ENCODE measurements around the gene SCN5A. TPM values are rescaled to one million over a fixed set of nuclear protein-coding genes. Genes with fewer than 3 reads are reported as not detected.

SCN5A gene
- total RNA-seq, 1 donor from 2014 or later, result 3.3 TPM

DNA sequence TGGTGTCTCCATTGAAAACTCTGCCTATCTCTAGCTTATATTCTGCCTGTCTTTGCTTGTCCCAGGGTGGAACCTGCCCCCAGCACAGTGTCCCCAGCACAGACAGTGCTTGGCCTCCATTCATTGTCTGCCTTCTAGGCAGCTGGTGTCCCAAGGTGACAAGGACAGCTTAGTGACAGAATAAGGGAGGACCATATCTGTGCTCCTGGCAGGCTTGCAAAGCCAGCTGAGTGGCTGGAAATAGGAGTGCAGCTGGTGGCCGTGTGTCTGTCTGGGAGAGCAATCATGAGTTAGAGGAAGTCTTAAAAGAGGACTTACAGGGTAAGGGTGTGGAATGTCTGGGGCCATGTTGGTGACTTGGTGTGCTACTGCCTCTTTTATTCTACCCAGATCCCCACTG is 33.4 kb downstream of the SCN5A start:
- Histone ChIP-seq H3K4me1 (ENCODE audit: insufficient read depth, low read length) (no peaks in the 10 kb centered on the region), H2AFZ (ENCODE audit: low read depth, low read length) (no peak overlapping the region), H3K9ac (ENCODE audit: low read length) (no peak overlapping the region), H3K4me2 (ENCODE audit: low read length) (no peak overlapping the region), H4K20me1 (ENCODE audit: insufficient read depth, low read length) (no peaks in the 10 kb centered on the region), H3K36me3 (ENCODE audit: insufficient read depth, low read length) (no peaks in the 10 kb centered on the region), H3K27me3 (ENCODE audit: insufficient read depth, low read length) (no peaks in the 10 kb centered on the region), H3K27ac (ENCODE audit: low read depth, low read length) (no peak overlapping the region), H3K9me3 (ENCODE audit: insufficient read depth, low read depth, low read length) (no peaks in the 10 kb centered on the region), H3K79me2 (ENCODE audit: insufficient read depth, low read length) (no peaks in the 10 kb centered on the region), H3K4me3 (ENCODE audit: insufficient read depth, low read depth, low read length) (no peak overlapping the region)
- H3K9me3 Mint-ChIP-seq (ENCODE audit: unreplicated experiment), result peaks cover 4% of the 10 kb centered on the region
- H3K4me1 Mint-ChIP-seq (ENCODE audit: low read depth, unreplicated experiment), result no peaks in the 10 kb centered on the region
- H3K27me3 Mint-ChIP-seq (ENCODE audit: low read depth, unreplicated experiment), result peaks cover 32% of the 10 kb centered on the region
- FAIRE-seq, result no peak
- no peak for DNase-seq (ENCODE audit: low read depth)
- TF ChIP-seq, protein P1, sequence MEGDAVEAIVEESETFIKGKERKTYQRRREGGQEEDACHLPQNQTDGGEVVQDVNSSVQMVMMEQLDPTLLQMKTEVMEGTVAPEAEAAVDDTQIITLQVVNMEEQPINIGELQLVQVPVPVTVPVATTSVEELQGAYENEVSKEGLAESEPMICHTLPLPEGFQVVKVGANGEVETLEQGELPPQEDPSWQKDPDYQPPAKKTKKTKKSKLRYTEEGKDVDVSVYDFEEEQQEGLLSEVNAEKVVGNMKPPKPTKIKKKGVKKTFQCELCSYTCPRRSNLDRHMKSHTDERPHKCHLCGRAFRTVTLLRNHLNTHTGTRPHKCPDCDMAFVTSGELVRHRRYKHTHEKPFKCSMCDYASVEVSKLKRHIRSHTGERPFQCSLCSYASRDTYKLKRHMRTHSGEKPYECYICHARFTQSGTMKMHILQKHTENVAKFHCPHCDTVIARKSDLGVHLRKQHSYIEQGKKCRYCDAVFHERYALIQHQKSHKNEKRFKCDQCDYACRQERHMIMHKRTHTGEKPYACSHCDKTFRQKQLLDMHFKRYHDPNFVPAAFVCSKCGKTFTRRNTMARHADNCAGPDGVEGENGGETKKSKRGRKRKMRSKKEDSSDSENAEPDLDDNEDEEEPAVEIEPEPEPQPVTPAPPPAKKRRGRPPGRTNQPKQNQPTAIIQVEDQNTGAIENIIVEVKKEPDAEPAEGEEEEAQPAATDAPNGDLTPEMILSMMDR (IDR thresholded peaks at IDR 0.05; ENCODE audit: insufficient read depth, low read depth, low read length), result no peak
- TF ChIP-seq EZH2 (IDR thresholded peaks at IDR 0.05; ENCODE audit: insufficient read depth, low read length), result no peak
- H3K4me3 Mint-ChIP-seq (ENCODE audit: unreplicated experiment), result no peak overlapping the region
- H3K36me3 Mint-ChIP-seq (ENCODE audit: low read depth, unreplicated experiment), result peaks cover 3% of the 10 kb centered on the region
- H3K27ac Mint-ChIP-seq (ENCODE audit: unreplicated experiment), result no peak overlapping the region

DNA sequence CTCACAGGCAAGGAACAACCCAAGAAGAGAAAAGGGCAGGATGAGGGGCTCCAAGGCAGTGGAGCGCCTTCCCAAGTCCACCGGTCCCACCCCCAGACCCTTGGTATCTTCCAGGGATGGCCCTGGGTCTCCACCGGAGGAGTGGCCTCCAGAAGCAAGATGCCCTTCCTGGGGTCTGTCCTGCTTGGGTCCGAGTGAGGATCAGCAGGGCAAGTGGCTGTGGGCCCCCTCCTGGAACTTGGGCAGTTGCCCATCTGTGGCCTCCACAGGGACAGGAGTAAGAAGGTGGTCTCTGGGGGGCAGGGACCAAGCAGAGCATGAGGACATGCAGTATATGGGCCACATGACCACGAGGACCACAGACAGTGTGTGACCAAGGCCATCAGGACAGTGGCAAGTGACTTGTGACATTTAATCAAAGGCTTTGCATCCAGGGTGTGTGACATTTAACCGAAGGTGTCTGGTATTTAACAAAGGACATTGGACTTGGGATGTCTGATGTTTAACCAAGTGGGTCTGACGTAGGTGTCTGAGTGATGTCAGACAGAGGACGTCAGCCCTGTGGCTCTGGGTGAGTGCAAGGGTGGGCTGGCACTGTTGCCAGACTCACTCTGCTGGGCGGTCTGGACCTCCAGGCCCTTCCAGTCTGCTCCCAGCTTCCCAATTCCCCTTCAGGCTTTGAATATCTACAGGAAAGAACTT is 34.7 kb downstream of the SCN5A start:
- Mint-ChIP-seq H3K4me3 (ENCODE audit: unreplicated experiment) (no peak overlapping the region), H3K27ac (ENCODE audit: unreplicated experiment) (no peak overlapping the region), H3K4me1 (ENCODE audit: low read depth, unreplicated experiment) (no peaks in the 10 kb centered on the region), H3K27me3 (ENCODE audit: low read depth, unreplicated experiment) (peaks cover 41% of the 10 kb centered on the region), H3K9me3 (ENCODE audit: unreplicated experiment) (peaks cover 4% of the 10 kb centered on the region), H3K36me3 (ENCODE audit: low read depth, unreplicated experiment) (peaks cover 3% of the 10 kb centered on the region)
- Histone ChIP-seq H3K9ac (ENCODE audit: low read length) (no peak overlapping the region), H3K4me2 (ENCODE audit: low read length) (no peak overlapping the region), H3K27me3 (ENCODE audit: insufficient read depth, low read length) (no peaks in the 10 kb centered on the region), H3K9me3 (ENCODE audit: insufficient read depth, low read depth, low read length) (no peaks in the 10 kb centered on the region), H3K36me3 (ENCODE audit: insufficient read depth, low read length) (no peaks in the 10 kb centered on the region), H2AFZ (ENCODE audit: low read depth, low read length) (no peak overlapping the region), H4K20me1 (ENCODE audit: insufficient read depth, low read length) (no peaks in the 10 kb centered on the region), H3K79me2 (ENCODE audit: insufficient read depth, low read length) (no peaks in the 10 kb centered on the region), H3K4me1 (ENCODE audit: insufficient read depth, low read length) (no peaks in the 10 kb centered on the region), H3K27ac (ENCODE audit: low read depth, low read length) (no peak overlapping the region), H3K4me3 (ENCODE audit: insufficient read depth, low read depth, low read length) (no peak overlapping the region)
- TF ChIP-seq, protein P1 (IDR thresholded peaks at IDR 0.05; ENCODE audit: insufficient read depth, low read depth, low read length), result no peak
- TF ChIP-seq EZH2 (IDR thresholded peaks at IDR 0.05; ENCODE audit: insufficient read depth, low read length), result no peak
- FAIRE-seq (no peak), DNase-seq (ENCODE audit: low read depth) (no peak)

DNA sequence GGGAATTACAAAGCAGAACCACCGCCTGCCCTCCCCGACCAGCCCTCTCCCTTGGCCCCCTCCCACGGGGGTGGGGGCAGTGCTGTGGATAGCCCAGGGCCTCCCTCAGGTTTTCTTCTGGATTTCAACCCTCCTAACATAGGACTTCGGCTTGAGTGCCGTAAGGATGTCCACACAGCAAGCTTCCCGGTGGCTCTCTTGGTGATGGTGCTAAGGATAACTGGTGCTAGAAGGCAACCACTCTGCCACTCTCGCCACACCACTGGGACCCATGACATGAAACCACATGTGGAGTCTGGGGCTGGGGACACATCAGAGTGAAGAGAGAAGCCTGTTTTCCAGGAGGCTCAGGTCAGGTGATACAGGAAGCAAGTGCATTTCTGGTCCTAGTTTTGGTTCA is 35.4 kb downstream of the SCN5A start:
- Mint-ChIP-seq H3K4me3 (ENCODE audit: unreplicated experiment) (no peak overlapping the region), H3K9me3 (ENCODE audit: unreplicated experiment) (peaks cover 4% of the 10 kb centered on the region), H3K27ac (ENCODE audit: unreplicated experiment) (no peak overlapping the region), H3K27me3 (ENCODE audit: low read depth, unreplicated experiment) (peaks cover 44% of the 10 kb centered on the region), H3K4me1 (ENCODE audit: low read depth, unreplicated experiment) (no peaks in the 10 kb centered on the region), H3K36me3 (ENCODE audit: low read depth, unreplicated experiment) (peaks cover 3% of the 10 kb centered on the region)
- DNase-seq (ENCODE audit: low read depth) (no peak), FAIRE-seq (no peak)
- H3K36me3 ChIP-seq (ENCODE audit: insufficient read depth, low read length), result no peaks in the 10 kb centered on the region
- H3K9me3 ChIP-seq (ENCODE audit: insufficient read depth, low read depth, low read length), result no peaks in the 10 kb centered on the region
- H3K79me2 ChIP-seq (ENCODE audit: insufficient read depth, low read length), result no peaks in the 10 kb centered on the region
- no peak for TF ChIP-seq EZH2 (IDR thresholded peaks at IDR 0.05; ENCODE audit: insufficient read depth, low read length)
- TF ChIP-seq, protein P1 (IDR thresholded peaks at IDR 0.05; ENCODE audit: insufficient read depth, low read depth, low read length), result no peak
- no peaks in the 10 kb centered on the region for H4K20me1 ChIP-seq (ENCODE audit: insufficient read depth, low read length)
- no peak overlapping the region for H3K9ac ChIP-seq (ENCODE audit: low read length)
- no peak overlapping the region for H3K4me3 ChIP-seq (ENCODE audit: insufficient read depth, low read depth, low read length)
- H3K27me3 ChIP-seq (ENCODE audit: insufficient read depth, low read length), result no peaks in the 10 kb centered on the region
- no peak overlapping the region for H3K27ac ChIP-seq (ENCODE audit: low read depth, low read length)
- no peak overlapping the region for H3K4me2 ChIP-seq (ENCODE audit: low read length)
- H3K4me1 ChIP-seq (ENCODE audit: insufficient read depth, low read length), result no peaks in the 10 kb centered on the region
- H2AFZ ChIP-seq (ENCODE audit: low read depth, low read length), result no peak overlapping the region
